Caco-2 (cell line): ENCODE data around the gene PPFIBP1. TPM values are rescaled to one million over a fixed set of nuclear protein-coding genes. Genes with fewer than 3 reads are reported as not detected.

Source experiments
- BruUV-seq: library from RNA; stranded (reverse); fragments of 400-500 nt; replicated peaks from 2 replicates; lab custom pipeline; 2021; lab: Mats Ljungman, UMichigan
- CTCF ChIA-PET: fragments of 300-600 bp; sonication (Branson Sonifier 250); formaldehyde crosslinking; loops from one replicate; lab custom pipeline; 2022; ENCODE audit warnings: antibody characterized with exemption; lab: Charles Lee
- POLR2A ChIA-PET: fragments of 300-600 bp; sonication (Branson Sonifier 250); formaldehyde crosslinking; loops from one replicate; lab custom pipeline; 2022; ENCODE audit warnings: antibody characterized with exemption; lab: Charles Lee
- DNase-seq, 2 experiments: peaks; one replicate each; pipeline versions ENCODE4 v3.0.0 to v3.0.0-alpha.2; 2020 to 2022
- H3K27me3 ChIP-seq: replicated peaks from 2 replicates; pipeline ENCODE4 v1.6.0; 2011; ENCODE audit warnings: low read length; ENCODE audit not compliant: control insufficient read depth, insufficient read depth
- H3K36me3 ChIP-seq: 2 replicates; pipeline ENCODE4 v1.5.1; 2011; ENCODE audit warnings: low read length; ENCODE audit not compliant: control insufficient read depth, insufficient read depth
- H3K4me1 ChIP-seq: fragments of 250-450 bp; sonication (Bioruptor Pico); 2 replicates; pipeline ENCODE4 v1.5.1; 2020; ENCODE audit warnings: mild to moderate bottlenecking
- H3K4me3 ChIP-seq: 2 replicates; pipeline ENCODE4 v1.5.1; 2011; ENCODE audit warnings: low read depth, mild to moderate bottlenecking, control low read depth, low read length
- H3K9me3 ChIP-seq: fragments of 250-450 bp; sonication (Bioruptor Pico); 2 replicates; pipeline ENCODE4 v1.5.1; 2020; ENCODE audit warnings: mild to moderate bottlenecking, moderate library complexity
- H3K27ac Mint-ChIP-seq: one replicate; pipeline ENCODE4 v1.8.0; 2022; ENCODE audit warnings: mixed read lengths; ENCODE audit not compliant: unreplicated experiment
- H3K27me3 Mint-ChIP-seq: one replicate; pipeline ENCODE4 v1.8.0; 2022; ENCODE audit warnings: mixed read lengths; ENCODE audit not compliant: insufficient read depth, unreplicated experiment
- H3K36me3 Mint-ChIP-seq: one replicate; pipeline ENCODE4 v1.8.0; 2022; ENCODE audit warnings: mild to moderate bottlenecking, mixed read lengths; ENCODE audit not compliant: insufficient read depth, unreplicated experiment
- H3K4me1 Mint-ChIP-seq: one replicate; pipeline ENCODE4 v1.8.0; 2022; ENCODE audit warnings: low read depth, mixed read lengths; ENCODE audit not compliant: unreplicated experiment
- H3K4me3 Mint-ChIP-seq: one replicate; pipeline ENCODE4 v1.8.0; 2022; ENCODE audit warnings: mild to moderate bottlenecking, moderate library complexity, mixed read lengths; ENCODE audit not compliant: unreplicated experiment
- H3K9me3 Mint-ChIP-seq: one replicate; pipeline ENCODE4 v1.8.0; 2022; ENCODE audit warnings: mixed read lengths; ENCODE audit not compliant: unreplicated experiment
- CTCF ChIP-seq, 2 experiments: fragments of 200-600 bp in 1 of 2; IDR thresholded peaks; 1 replicate in 1 of 2; 2 replicates in 1 of 2; pipeline versions ENCODE4 v1.5.1 to v1.8.0; 2011 to 2022; ENCODE audit warnings: antibody characterized with exemption in 1 of 2, control low read depth in 1 of 2, inconsistent platforms in 1 of 2, low read depth in 1 of 2, low read length in 1 of 2, mild to moderate bottlenecking in 1 of 2, moderate library complexity in 1 of 2; ENCODE audit not compliant: insufficient read depth in 1 of 2, severe bottlenecking in 1 of 2, unreplicated experiment in 1 of 2
- intact Hi-C: fragments of 100-400 bp; cut with micrococcal nuclease; formaldehyde crosslinking; loops from one replicate; pipeline ENCODE4 v1.10.0; 2022; ENCODE audit not compliant: unreplicated experiment
- total RNA-seq: library from RNA; stranded (reverse); gene quantifications from 2 replicates; pipeline ENCODE4 v1.2.3, GENCODE V29; 2022

Gene PPFIBP1
- total RNA-seq, 1 experiment from 2014 or later = 109 TPM

- H3K36me3 Mint-ChIP-seq = peaks cover 65% of the 10 kb centered on the region
- intact Hi-C loops = no loop called here
- H3K36me3 ChIP-seq = peaks cover 5% of the 10 kb centered on the region
- POLR2A ChIA-PET = no interaction called here
- CTCF ChIA-PET = no interaction called here
- H3K9me3 Mint-ChIP-seq = no peaks in the 10 kb centered on the region
- no peaks in the 10 kb centered on the region for H3K27me3 ChIP-seq
- H3K4me1 ChIP-seq = peaks cover 10% of the 10 kb centered on the region
- DNase-seq = no peak
- no peak overlapping the region for H3K4me3 ChIP-seq
- no peak overlapping the region for H3K4me3 Mint-ChIP-seq
- no peaks in the 10 kb centered on the region for H3K9me3 ChIP-seq
- H3K27me3 Mint-ChIP-seq = no peaks in the 10 kb centered on the region
- H3K27ac Mint-ChIP-seq = no peak overlapping the region
- H3K4me1 Mint-ChIP-seq = peaks cover 25% of the 10 kb centered on the region
- TF ChIP-seq CTCF (IDR thresholded peaks at IDR 0.05; ENCODE audit: insufficient read depth in 1 of 2, low read depth in 1 of 2, low read length in 1 of 2, severe bottlenecking in 1 of 2, unreplicated experiment in 1 of 2) = no peak
- BruUV-seq = no TSS peak
Measured at GRCh38 chr12:27693403-27693802, 169.4 kb downstream of the PPFIBP1 start.

GRCh38 chr12:27695556-27696292, 171.7 kb downstream of the PPFIBP1 start:
- H3K27me3 Mint-ChIP-seq = no peaks in the 10 kb centered on the region
- H3K9me3 ChIP-seq = no peaks in the 10 kb centered on the region
- DNase-seq = no peak
- H3K27me3 ChIP-seq = no peaks in the 10 kb centered on the region
- ChIA-PET CTCF (no interaction called here), POLR2A (interaction anchor here (1.4 kb wide), 1 partner anchor 15 kb away, joined by 3 read pairs; the partner anchor contains the start of gene MRPS35)
- H3K36me3 ChIP-seq = peaks cover 1% of the 10 kb centered on the region
- peaks cover 21% of the 10 kb centered on the region for H3K4me1 Mint-ChIP-seq
- no peaks in the 10 kb centered on the region for H3K9me3 Mint-ChIP-seq
- peak overlapping the region; percentile 18 for H3K27ac Mint-ChIP-seq
- peaks cover 51% of the 10 kb centered on the region for H3K36me3 Mint-ChIP-seq
- H3K4me3 Mint-ChIP-seq = no peak overlapping the region
- no TSS peak for BruUV-seq
- TF ChIP-seq CTCF (IDR thresholded peaks at IDR 0.05; ENCODE audit: insufficient read depth in 1 of 2, low read depth in 1 of 2, low read length in 1 of 2, severe bottlenecking in 1 of 2, unreplicated experiment in 1 of 2) = no peak
- H3K4me3 ChIP-seq = no peak overlapping the region
- intact Hi-C loops = no loop called here
- H3K4me1 ChIP-seq = peaks cover 10% of the 10 kb centered on the region

- Histone ChIP-seq H3K9me3 (no peaks in the 10 kb centered on the region), H3K4me3 (no peak within 1 kb of the TSS), H3K4me1 (peaks cover 10% of the 10 kb centered on the region), H3K36me3 (peaks cover 1% of the 10 kb centered on the region), H3K27me3 (no peaks in the 10 kb centered on the region)
- no peak for DNase-seq
- intact Hi-C loops = no loop called here
- H3K27ac Mint-ChIP-seq = peak within 1 kb of the TSS; percentile 18
- H3K4me3 Mint-ChIP-seq = no peak within 1 kb of the TSS
- no peak for TF ChIP-seq CTCF (IDR thresholded peaks at IDR 0.05; ENCODE audit: insufficient read depth in 1 of 2, low read depth in 1 of 2, low read length in 1 of 2, severe bottlenecking in 1 of 2, unreplicated experiment in 1 of 2)
- peaks cover 46% of the 10 kb centered on the region for H3K36me3 Mint-ChIP-seq
- peaks cover 21% of the 10 kb centered on the region for H3K4me1 Mint-ChIP-seq
- no TSS peak for BruUV-seq
- ChIA-PET POLR2A (interaction anchor here (1.4 kb wide), 1 partner anchor 14 kb away, joined by 3 read pairs; the partner anchor contains the start of gene MRPS35), CTCF (no interaction called here)
- H3K27me3 Mint-ChIP-seq = no peaks in the 10 kb centered on the region
- no peaks in the 10 kb centered on the region for H3K9me3 Mint-ChIP-seq
Measured at GRCh38 chr12:27696293-27696652, 172.3 kb downstream of the PPFIBP1 start, which contains the start of gene REP15. TSS of gene REP15 (plus strand) at chr12:27696447. CDS start at chr12:27696563, 116 bp downstream.
